Transverse colon (tissue), 4 donors: Measurements from ENCODE around the gene TGIF1. TPM values are rescaled to one million over a fixed set of nuclear protein-coding genes. Genes with fewer than 3 reads are reported as not detected.

Source experiments
- DNase-seq: peaks from one replicate; pipeline ENCODE4 v3.0.0-alpha.2; 2019
- H3K27ac ChIP-seq, 4 donors: fragments of 200-600 bp; sonication (generic); 2 replicates each; pipeline ENCODE4 v1.5.1; 2016 to 2018; ENCODE audit warnings: inconsistent platforms in 4 of 4
- H3K27me3 ChIP-seq: fragments of 200-600 bp; sonication (generic); 2 replicates; pipeline ENCODE4 v1.5.1; 2017; ENCODE audit warnings: inconsistent platforms
- H3K36me3 ChIP-seq, 4 donors: fragments of 200-600 bp; sonication (generic); 2 replicates each; pipeline ENCODE4 v1.5.1; 2017 to 2019; ENCODE audit warnings: inconsistent platforms in 4 of 4
- H3K4me1 ChIP-seq, 4 donors: fragments of 200-600 bp; sonication (generic); 2 replicates each; pipeline ENCODE4 v1.5.1; 2017 to 2020; ENCODE audit warnings: inconsistent platforms in 4 of 4
- H3K4me3 ChIP-seq, 4 donors: fragments of 200-600 bp; sonication (generic); 1 replicate in 1 of 4; 2 replicates in 3 of 4; pipeline versions ENCODE4 v1.5.1 to v1.6.1; 2017 to 2019; ENCODE audit warnings: inconsistent platforms in 4 of 4
- H3K9me3 ChIP-seq, 2 donors: fragments of 200-600 bp; sonication (generic); 2 replicates each; pipeline ENCODE4 v1.5.1; 2017 to 2019; ENCODE audit warnings: inconsistent platforms in 2 of 2
- CTCF ChIP-seq, 5 experiments: fragments of 200-600 bp in 3 of 5; fragments of 450-650 bp in 2 of 5; sonication (generic) in 3 of 5; IDR thresholded peaks; 1 replicate in 2 of 5; 2 replicates in 3 of 5; pipeline ENCODE4 v1.5.1; 2016 to 2017; ENCODE audit warnings: antibody characterized with exemption in 5 of 5, inconsistent platforms in 3 of 5, mild to moderate bottlenecking in 2 of 5, moderate library complexity in 1 of 5
- EP300 ChIP-seq: sonication (generic); formaldehyde crosslinking; IDR thresholded peaks from one replicate; pipeline ENCODE4 v1.6.1; 2017; ENCODE audit warnings: antibody characterized with exemption, low read depth
- POLR2A ChIP-seq: fragments of 450-650 bp; IDR thresholded peaks from one replicate; pipeline ENCODE4 v1.6.1; 2016; ENCODE audit warnings: antibody characterized with exemption, mild to moderate bottlenecking, moderate library complexity
- POLR2AphosphoS5 ChIP-seq, 3 donors: sonication (generic); formaldehyde crosslinking; IDR thresholded peaks; one replicate each; pipeline ENCODE4 v1.6.1; 2016; ENCODE audit warnings: antibody characterized with exemption in 3 of 3
- WGBS, 2 donors: methylation state at CpG; one replicate each; pipeline ENCODE4 v1.1.5; 2018; ENCODE audit warnings: low coverage in 1 of 2; 5-methylcytosine and 5-hydroxymethylcytosine counted together
- in situ Hi-C, 4 donors: fragments of 200-750 bp; cut with MboI; loops; one replicate each; pipeline versions ENCODE4 v1.15.0 to v1.15.1; 2017; ENCODE audit warnings: low sequenced_read_pairs in 3 of 4, low pct_ligation_motif_present in 1 of 4, low pct_unique_long_range_greater_than_20kb in 1 of 4
- intact Hi-C: fragments of 100-400 bp; cut with DNase I; formaldehyde crosslinking; loops from one replicate; pipeline ENCODE4 v1.15.1; 2023; ENCODE audit warnings: low total_unique reads
- total RNA-seq, 4 donors: library from RNA; depleted of rRNA; stranded (reverse); fragments of >200 nt; gene quantifications; one replicate each; pipeline ENCODE4 v1.1.0, GENCODE V29; 2016

TGIF1 gene
- total RNA-seq, 4 donors from 2014 or later = 23.2 to 166 (median 53.3) TPM

- Histone ChIP-seq H3K9me3 (no peaks in the 10 kb centered on the region), H3K4me1 (peaks cover 0 to 9% (median 6%) of the 10 kb centered on the region in 4 donors), H3K36me3 (no peaks in the 10 kb centered on the region), H3K27ac (no peak overlapping the region), H3K4me3 (no peak overlapping the region), H3K27me3 (no peaks in the 10 kb centered on the region)
- in situ Hi-C loops = no loop called here
- DNase-seq = peak; percentile 24
- intact Hi-C loops = no loop called here
- no peak for TF ChIP-seq POLR2AphosphoS5 (IDR thresholded peaks at IDR 0.05)
- no peak for TF ChIP-seq CTCF (IDR thresholded peaks at IDR 0.05)
- no peak for TF ChIP-seq POLR2A
- TF ChIP-seq EP300 = no peak
- 54 to 55% methylated on average over 5 of the region's 5 CpGs for WGBS, 2 donors
Observed at GRCh38 chr18:3479978-3480509, 30.1 kb downstream of the TGIF1 start.

- no peaks in the 10 kb centered on the region for H3K36me3 ChIP-seq
- intact Hi-C loops = no loop called here
- DNase-seq = no peak
- H3K9me3 ChIP-seq = no peaks in the 10 kb centered on the region
- H3K4me1 ChIP-seq = peaks cover 0 to 9% (median 6%) of the 10 kb centered on the region in 4 donors
- TF ChIP-seq EP300 = no peak
- TF ChIP-seq POLR2AphosphoS5 (IDR thresholded peaks at IDR 0.05) = no peak
- TF ChIP-seq POLR2A = no peak
- no peak for TF ChIP-seq CTCF (IDR thresholded peaks at IDR 0.05)
- H3K27ac ChIP-seq = no peak overlapping the region
- 89% methylated on average over 5 of the region's 5 CpGs; no CpG with 5 or more reads in 1 of the 2 donors for WGBS, 2 donors
- no peaks in the 10 kb centered on the region for H3K27me3 ChIP-seq
- in situ Hi-C loops = no loop called here
- no peak overlapping the region for H3K4me3 ChIP-seq
Observed at GRCh38 chr18:3480827-3481573, 31.0 kb downstream of the TGIF1 start.

- Histone ChIP-seq H3K9me3 (no peaks in the 10 kb centered on the region), H3K27me3 (no peaks in the 10 kb centered on the region), H3K27ac (no peak overlapping the region), H3K4me3 (no peak overlapping the region), H3K4me1 (peaks cover 0 to 9% (median 6%) of the 10 kb centered on the region in 4 donors), H3K36me3 (no peaks in the 10 kb centered on the region)
- TF ChIP-seq CTCF (IDR thresholded peaks at IDR 0.05) (peak in 4 of 5 experiments; percentile 27 to 37 (median 32)), POLR2A (no peak)
- WGBS, 2 donors = 48 to 51% methylated on average over 4 to 5 of the region's 5 CpGs
- DNase-seq = peak; percentile 35
- intact Hi-C loops = no loop called here
- in situ Hi-C loops = no loop called here
Observed at GRCh38 chr18:3481696-3482210, 31.8 kb downstream of the TGIF1 start.

GRCh38 chr18:3482258-3482657, 32.3 kb downstream of the TGIF1 start:
- Histone ChIP-seq H3K4me3 (no peak overlapping the region), H3K27me3 (no peaks in the 10 kb centered on the region), H3K36me3 (no peaks in the 10 kb centered on the region), H3K4me1 (peaks cover 0 to 9% (median 6%) of the 10 kb centered on the region in 4 donors), H3K27ac (no peak overlapping the region), H3K9me3 (no peaks in the 10 kb centered on the region)
- WGBS, 2 donors = 79 to 89% methylated on average over 3 of the region's 3 CpGs
- intact Hi-C loops = no loop called here
- DNase-seq = no peak
- no peak for TF ChIP-seq CTCF (IDR thresholded peaks at IDR 0.05)
- no peak for TF ChIP-seq POLR2A
- TF ChIP-seq EP300 = no peak
- no peak for TF ChIP-seq POLR2AphosphoS5 (IDR thresholded peaks at IDR 0.05)
- in situ Hi-C loops = no loop called here
